Muscle of arm (tissue), 14 donors: ENCODE results near the gene KCNA3. TPM values are rescaled to one million over a fixed set of nuclear protein-coding genes. Genes with fewer than 3 reads are reported as not detected.

Experiments
- DNase-seq: peaks from one replicate; pipeline ENCODE4 v3.0.0-alpha.2; 2013
- long read RNA-seq, 11 donors: transcript quantifications; one replicate each; lab custom pipeline, GENCODE V29; 2026
- polyA plus RNA-seq, 12 donors: library from polyadenylated mRNA; unstranded; fragments of 120-200 nt; gene quantifications; one replicate each; pipeline ENCODE4 v1.2.1, GENCODE V29; 2013; ENCODE audit not compliant: insufficient read length in 12 of 12

Gene KCNA3
- polyA plus RNA-seq: under 1 TPM in 8 of 12 donors, not detected in 4; 0.08 to 0.39 (median 0.20) TPM
- long read RNA-seq, donor 1: 0 reads
- long read RNA-seq, donor 2: 0 reads
- long read RNA-seq, donor 3: 0 reads
- long read RNA-seq, donor 4: 0 reads
- long read RNA-seq, donor 5: 0 reads
- long read RNA-seq, donor 6: 0 reads
- long read RNA-seq, donor 7: 0 reads
- long read RNA-seq, donor 8: 0 reads
- long read RNA-seq, donor 9: 0 reads
- long read RNA-seq, donor 10: 0 reads
- long read RNA-seq, donor 11: 0 reads

GRCh38 chr1:110674337-110675059 lies at the start of gene KCNA3:
TSS of gene KCNA3 (minus strand) at chr1:110674940. CDS start at chr1:110674809, 131 bp downstream.
- peak; percentile 15 for DNase-seq

GRCh38 chr1:110722807-110723206 lies 48.1 kb upstream of the KCNA3 start:
- no peak for DNase-seq

GRCh38 chr1:110719908-110720307 lies 45.2 kb upstream of the KCNA3 start:
- DNase-seq: no peak

GRCh38 chr1:110718452-110718851 lies 43.7 kb upstream of the KCNA3 start:
- DNase-seq: no peak

GRCh38 chr1:110717179-110717578 lies 42.4 kb upstream of the KCNA3 start:
- no peak for DNase-seq

GRCh38 chr1:110714374-110714995 lies 39.7 kb upstream of the KCNA3 start:
- no peak for DNase-seq

- no peak for DNase-seq
Measured at GRCh38 chr1:110713221-110713620, 38.5 kb upstream of the KCNA3 start.

GRCh38 chr1:110710314-110710713 lies 35.6 kb upstream of the KCNA3 start:
- no peak for DNase-seq

- no peak for DNase-seq
Measured at GRCh38 chr1:110708974-110709440, 34.3 kb upstream of the KCNA3 start.

- no peak for DNase-seq
Measured at GRCh38 chr1:110707232-110707631, 32.5 kb upstream of the KCNA3 start.

- no peak for DNase-seq
Measured at GRCh38 chr1:110706621-110707020, 31.9 kb upstream of the KCNA3 start.

GRCh38 chr1:110702260-110702659 lies 27.5 kb upstream of the KCNA3 start:
- no peak for DNase-seq

GRCh38 chr1:110700767-110701166 lies 26.0 kb upstream of the KCNA3 start:
- DNase-seq: no peak

- DNase-seq: no peak
Measured at GRCh38 chr1:110697606-110698005, 22.9 kb upstream of the KCNA3 start.

- DNase-seq: no peak
Measured at GRCh38 chr1:110696818-110697217, 22.1 kb upstream of the KCNA3 start.

GRCh38 chr1:110690709-110691365 lies 16.1 kb upstream of the KCNA3 start:
- no peak for DNase-seq

- no peak for DNase-seq
Measured at GRCh38 chr1:110689868-110690267, 15.1 kb upstream of the KCNA3 start.

- no peak for DNase-seq
Measured at GRCh38 chr1:110688514-110688913, 13.8 kb upstream of the KCNA3 start.

- DNase-seq: no peak
Measured at GRCh38 chr1:110687250-110687649, 12.5 kb upstream of the KCNA3 start.

GRCh38 chr1:110686188-110686587 lies 11.4 kb upstream of the KCNA3 start:
- no peak for DNase-seq

GRCh38 chr1:110684491-110684890 lies 9.8 kb upstream of the KCNA3 start:
- no peak for DNase-seq

GRCh38 chr1:110682898-110683297 lies 8.2 kb upstream of the KCNA3 start:
- no peak for DNase-seq
